Embryonic facial prominence (tissue), 1 donor: ENCODE data around the gene PDHB.
"Not testable (repeated sequence)": the region's sequence is repeated elsewhere in the genome, so short reads cannot be mapped to it uniquely, and the experiment has no call there.

Experiments used
- DNase-seq: peaks from one replicate; pipeline ENCODE4 v3.0.0-alpha.2; 2016; ENCODE audit errors: extremely low spot score

The PDHB gene

GRCh38 chr3:58437276-58437675 is 3.6 kb upstream of the PDHB start:
- DNase-seq: not testable (repeated sequence)

DNA sequence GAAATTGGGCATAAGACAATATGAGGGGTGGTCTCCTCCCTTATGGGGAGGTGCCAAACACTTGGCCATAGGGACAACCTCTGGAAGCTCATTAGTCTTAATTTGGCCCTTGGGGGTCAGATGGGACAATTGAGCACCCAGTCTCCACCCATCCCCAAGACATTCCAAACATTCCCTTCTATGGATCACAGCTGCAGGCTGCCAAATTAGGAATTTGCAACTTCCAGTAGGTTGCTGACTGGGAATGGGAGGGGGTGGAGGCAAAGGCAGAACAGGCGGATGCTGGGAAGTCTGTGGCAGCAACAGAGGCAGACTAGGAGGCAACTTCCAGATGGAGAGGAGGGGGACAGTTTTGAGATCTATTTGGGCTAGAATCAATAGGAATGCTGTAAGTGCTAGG is 1.4 kb upstream of the PDHB start:
- DNase-seq: no peak

- DNase-seq: no peak
Measured at GRCh38 chr3:58434511-58434910, 879 bp upstream of the PDHB start.

GRCh38 chr3:58434168-58434504 is 504 bp upstream of the PDHB start:
- no peak for DNase-seq

- no peak for DNase-seq
Measured at GRCh38 chr3:58432905-58433304, 727 bp downstream of the PDHB start.

DNA sequence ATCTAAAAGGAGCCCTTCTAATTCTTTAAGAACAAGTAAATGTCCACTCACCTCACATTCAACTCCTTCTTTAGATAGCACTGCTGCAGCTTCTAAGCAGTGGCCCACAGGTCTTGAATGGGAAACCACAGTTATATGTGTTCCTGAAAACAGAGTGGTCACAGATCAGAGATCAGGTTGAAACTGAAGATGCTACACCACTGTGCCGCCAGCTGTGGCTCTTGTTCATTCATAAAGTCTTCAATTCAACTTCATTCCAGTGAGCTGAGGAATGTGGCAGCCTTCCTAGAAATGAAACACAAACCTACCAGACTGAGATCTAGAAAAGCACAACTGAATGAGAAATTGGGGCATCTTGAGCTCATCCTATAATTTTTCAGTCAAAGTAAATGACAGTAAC is 4.0 kb downstream of the PDHB start:
- DNase-seq: no peak

GRCh38 chr3:58427661-58428361 is 5.8 kb downstream of the PDHB start:
- no peak for DNase-seq

DNA sequence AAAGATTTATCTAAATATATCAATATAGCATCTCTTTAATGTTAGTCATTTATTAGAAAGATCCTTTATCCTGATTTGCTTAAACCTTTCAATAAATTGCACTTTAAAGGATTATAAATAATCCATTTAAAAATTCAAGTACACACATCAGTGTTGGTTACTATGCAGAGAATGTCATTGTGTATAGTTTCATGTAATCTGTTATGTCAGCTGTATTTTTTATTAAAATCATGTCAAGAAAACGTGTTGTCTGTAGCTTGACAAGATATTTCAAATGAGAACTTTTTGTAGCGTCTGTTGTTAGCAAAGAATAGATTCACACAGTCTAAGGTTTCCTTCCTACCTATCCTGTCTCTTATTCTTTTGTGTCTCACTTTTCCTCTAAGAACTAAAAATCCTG is 7.8 kb downstream of the PDHB start:
- DNase-seq: no peak

DNA sequence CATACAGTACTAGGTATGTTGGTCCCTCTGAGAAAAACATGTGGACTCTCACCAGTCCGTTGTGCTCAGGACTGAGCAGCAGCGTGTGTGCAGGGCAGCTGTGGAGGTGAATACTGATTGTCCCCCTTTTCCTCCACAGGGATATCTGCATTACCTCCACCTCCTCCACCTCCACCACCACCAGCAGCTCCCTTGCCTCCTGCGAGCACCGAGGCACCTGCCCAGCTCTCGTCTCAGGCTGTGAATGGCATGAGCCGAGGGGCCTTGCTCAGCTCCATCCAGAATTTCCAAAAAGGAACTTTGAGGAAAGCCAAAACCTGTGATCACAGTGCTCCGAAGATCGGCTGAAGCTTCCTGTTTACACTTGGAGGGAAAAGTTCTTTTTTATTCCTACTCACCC is 9.0 kb downstream of the PDHB start:
- DNase-seq: no peak

GRCh38 chr3:58422756-58423325 is 10.8 kb downstream of the PDHB start:
- no peak for DNase-seq

DNA sequence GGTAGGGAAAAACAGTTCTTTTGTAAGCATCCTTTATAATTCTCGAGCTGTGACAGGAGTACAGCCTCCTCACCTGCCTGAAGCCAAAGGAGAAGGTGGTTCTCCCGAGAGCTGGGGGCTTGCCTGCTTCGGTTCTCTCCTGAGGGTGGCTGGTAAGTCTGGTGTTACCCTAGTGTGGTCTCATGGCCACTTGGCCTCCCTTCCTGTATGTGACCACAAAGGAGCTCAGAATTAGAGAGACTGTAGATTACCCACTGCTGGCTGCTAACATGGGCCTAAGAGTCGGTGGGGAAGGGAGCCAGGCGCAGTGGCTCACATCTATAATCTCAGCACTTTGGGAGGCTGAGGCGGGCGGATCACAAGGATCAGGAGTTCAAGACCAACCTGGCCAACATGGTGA is 12.6 kb downstream of the PDHB start:
- DNase-seq: no peak

- no peak for DNase-seq
Measured at GRCh38 chr3:58419780-58420507, 13.7 kb downstream of the PDHB start.

DNA sequence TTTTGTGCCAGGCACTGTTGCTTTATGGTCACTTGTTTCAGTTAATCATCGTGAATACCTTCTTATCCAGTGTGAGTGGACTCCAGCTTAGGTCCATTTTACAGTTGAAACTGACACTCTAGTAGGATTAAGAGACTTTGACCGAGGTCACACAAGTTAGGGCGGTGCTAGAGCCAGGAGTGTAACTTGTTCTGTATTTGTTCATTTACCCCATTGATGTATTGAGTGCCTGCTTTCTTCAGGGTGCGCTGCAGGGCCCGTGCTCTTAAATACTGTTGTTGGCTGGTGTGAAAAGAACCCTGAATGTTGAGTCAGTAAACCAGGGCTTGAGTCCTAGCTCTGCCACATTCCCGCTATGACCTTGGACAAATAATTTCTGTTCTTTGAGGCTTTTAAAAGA is 15.4 kb downstream of the PDHB start:
- DNase-seq: no peak

DNA sequence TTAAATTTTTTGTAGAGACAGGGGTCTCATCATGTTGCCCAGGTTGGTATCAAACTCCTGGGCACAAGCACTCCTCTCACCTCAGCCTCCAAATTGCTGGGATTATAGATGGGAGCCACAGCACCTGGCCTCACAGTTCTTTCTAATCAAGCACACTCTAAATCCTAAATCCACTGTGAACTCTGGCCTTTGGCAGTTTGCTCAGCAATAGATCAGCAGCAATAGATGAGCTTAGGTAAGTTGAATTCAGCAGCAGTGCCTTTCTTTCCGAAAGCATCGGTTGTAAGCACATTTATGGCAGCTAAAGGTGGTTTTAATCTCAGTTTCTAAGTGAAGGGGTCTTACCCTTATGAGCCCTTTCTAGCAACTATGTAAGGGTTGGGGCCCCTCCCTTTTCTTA is 16.6 kb downstream of the PDHB start:
- no peak for DNase-seq

GRCh38 chr3:58416191-58416590 is 17.4 kb downstream of the PDHB start:
- DNase-seq: no peak

GRCh38 chr3:58414538-58415197 is 19.0 kb downstream of the PDHB start:
- DNase-seq: peak; percentile 8

DNA sequence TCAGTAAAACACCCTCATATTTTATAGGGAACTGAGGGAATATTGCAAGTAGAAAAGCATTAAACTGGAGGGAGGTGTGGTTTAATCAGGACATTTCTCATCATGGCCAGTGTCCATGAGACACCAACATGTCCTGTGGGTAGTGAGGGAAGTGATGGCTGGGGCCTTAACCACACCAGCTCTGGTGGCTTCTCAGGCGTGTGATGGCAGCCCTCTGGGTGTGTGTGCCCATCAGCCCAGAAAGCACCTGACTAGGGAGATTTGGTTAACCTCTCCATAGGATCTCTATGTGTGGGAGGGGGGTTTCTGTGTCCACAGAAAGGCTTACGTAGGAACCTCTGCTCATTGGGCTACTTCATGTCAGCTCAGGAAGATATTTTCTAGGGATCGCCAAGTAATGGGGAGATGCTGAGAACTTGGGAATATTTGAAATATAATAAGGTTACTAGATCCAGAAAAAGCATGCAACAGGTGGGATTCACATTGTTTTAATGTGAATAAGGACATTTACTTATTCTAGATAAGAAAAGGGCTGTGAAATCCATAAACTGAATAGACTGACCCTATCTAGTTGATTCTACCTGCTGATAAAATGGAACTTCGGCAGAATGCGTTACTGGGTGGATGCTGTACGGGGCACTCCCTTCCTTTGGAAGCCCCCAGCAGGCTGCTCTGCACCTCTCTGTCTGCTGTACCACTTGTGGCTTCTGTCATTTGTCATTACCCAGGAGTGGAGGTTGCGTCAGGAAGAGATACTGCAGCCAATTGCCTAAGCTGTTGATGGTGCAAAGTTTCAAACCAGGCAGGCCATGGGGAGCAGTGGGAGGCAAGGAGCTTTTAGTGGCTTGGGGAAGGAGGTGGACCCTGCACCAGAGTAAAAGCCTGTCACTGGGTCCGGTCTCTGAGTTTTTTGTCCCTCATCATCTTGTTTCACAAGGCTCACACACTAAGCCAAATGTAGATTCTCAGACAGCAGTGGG is 21.5 kb downstream of the PDHB start:
- no peak for DNase-seq

DNA sequence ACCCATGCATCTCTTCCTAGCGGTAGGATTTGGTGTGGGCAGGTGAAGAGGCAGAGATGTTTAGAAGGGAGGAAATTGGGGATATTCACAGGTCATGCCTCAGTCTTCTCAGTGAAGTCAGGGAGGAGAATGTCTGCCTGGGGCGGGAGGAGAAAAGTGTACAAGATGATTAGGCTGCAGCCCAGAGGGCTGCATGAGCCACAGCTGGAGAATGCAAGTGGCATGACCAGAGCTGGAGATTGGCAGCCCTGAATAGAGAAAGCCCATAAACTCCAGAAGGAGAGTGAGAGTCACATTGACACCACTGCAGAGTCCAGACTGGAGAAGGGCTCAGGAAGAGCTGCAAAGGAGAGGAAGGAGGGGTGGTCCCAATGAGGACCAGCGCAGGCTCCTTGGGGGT is 22.6 kb downstream of the PDHB start:
- DNase-seq: no peak

DNA sequence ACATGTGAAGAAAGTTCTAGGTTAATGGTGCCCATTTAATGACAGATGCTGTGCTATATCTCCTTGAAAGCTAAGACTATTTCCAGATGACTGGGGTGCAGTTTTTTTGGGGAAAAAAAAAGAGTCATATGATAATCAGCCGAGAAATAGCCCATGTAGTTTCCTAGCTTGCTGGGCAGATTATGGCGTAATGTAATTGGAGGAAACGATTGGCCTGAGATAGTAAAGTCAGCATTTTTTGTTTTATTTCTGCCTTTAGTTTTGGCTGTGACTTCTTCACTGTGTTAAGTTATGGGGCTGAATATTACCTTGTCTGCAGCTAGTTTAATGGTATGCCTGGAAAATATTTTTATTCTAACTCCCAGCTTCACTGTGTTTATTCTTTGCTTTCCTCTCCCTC is 24.0 kb downstream of the PDHB start:
- DNase-seq: no peak

DNA sequence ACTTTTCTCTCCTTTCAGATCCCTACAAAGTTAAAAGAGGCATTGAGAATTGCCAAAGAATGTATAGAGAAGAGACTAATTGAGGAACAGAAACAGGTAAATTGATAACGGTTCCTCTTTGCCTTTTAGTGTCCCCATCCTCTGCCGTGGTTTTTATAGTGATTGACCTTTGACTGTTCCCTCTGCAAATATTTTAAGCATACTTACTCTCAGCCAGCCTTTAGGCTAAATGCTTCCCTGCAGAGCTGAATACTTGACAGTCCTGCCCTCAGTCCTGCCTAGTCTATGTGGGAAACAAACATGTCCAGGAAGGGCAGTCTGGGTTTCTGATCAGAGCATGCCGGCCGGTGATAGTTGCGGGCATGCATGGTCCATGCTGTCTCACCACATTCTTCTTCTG is 24.7 kb downstream of the PDHB start:
- no peak for DNase-seq

DNA sequence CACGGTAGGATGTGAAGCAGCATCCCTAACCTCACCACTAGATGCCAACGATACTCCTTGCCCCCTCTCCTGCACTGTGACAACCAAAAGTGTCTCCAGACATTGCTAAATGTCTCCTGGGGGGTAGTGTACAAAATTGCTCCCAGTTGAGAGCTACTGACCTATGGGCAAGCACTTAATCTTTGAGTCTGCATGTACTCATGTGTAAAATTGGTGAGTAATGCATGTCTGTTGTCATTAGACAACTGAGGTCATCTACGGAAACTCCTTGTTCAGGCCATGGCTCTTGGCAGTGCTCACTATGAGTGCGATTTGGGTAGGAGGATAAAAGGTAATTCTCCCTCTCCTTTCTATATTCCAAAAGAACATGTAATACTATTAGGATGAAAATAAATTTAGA is 29.2 kb downstream of the PDHB start:
- DNase-seq: no peak
